Coronary artery (tissue), 2 donors: ENCODE results near the gene GPR156.

Experiments
- DNase-seq: peaks from one replicate; pipeline ENCODE4 v3.0.0-alpha.2; 2017; ENCODE audit warnings: low spot score
- H3K27ac ChIP-seq, 2 donors: fragments of 200-600 bp; sonication (generic); one replicate each; pipeline ENCODE4 v1.5.1; 2016 to 2019
- H3K4me3 ChIP-seq: fragments of 200-600 bp; sonication (generic); 2 replicates; pipeline ENCODE4 v1.5.1; 2016; ENCODE audit warnings: mild to moderate bottlenecking, moderate library complexity
- CTCF ChIP-seq: fragments of 200-600 bp; sonication (generic); IDR thresholded peaks from one replicate; pipeline ENCODE4 v1.5.1; 2019; ENCODE audit warnings: antibody characterized with exemption

The GPR156 gene

DNA sequence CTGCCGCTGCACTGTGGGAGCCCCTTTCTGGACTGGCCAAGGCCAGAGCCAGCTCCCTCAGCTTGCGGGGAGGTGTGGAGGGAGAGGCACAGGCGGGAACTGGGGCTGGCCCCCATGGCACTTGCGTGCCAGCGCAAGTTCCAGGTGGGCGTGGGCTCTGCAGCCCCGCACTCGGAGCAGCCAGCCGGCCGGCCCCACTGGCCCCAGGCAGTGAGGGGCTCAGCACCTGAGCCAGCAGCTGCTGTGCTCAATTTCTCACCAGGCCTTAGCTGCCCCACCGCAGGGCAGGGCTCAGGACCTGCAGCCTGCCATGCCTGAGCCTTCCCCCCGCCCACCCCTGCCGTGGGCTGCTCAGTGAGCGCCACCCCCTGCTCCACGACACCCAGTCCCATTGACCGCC is 4.6 kb upstream of the GPR156 start:
- Histone ChIP-seq H3K27ac (no peak overlapping the region), H3K4me3 (no peak overlapping the region)
- DNase-seq, result no peak
- TF ChIP-seq CTCF, result no peak

GRCh38 chr3:120286465-120286864 is 1.4 kb upstream of the GPR156 start:
- TF ChIP-seq CTCF, result no peak
- no peak for DNase-seq
- no peak overlapping the region for H3K27ac ChIP-seq
- no peak overlapping the region for H3K4me3 ChIP-seq

DNA sequence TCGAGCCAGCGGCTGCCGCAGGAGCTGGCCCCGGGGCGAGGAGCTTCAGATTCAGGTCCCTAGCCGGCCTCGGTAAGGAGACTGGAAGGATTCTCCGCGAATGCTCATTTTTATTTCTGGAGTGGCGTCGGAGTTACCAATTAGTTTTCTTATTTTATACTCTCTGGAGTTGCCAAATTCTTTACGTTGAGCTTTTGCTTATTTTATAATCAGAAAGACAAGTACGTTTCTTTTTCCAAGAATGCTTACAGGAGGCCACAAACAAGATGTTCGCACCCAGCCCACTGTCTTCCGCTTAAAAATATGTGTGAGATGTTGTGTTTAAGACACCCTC is 453 bp upstream of the GPR156 start:
- H3K27ac ChIP-seq, result no peak overlapping the region
- no peak for TF ChIP-seq CTCF
- H3K4me3 ChIP-seq, result peak overlapping the region; percentile 73
- DNase-seq, result no peak

DNA sequence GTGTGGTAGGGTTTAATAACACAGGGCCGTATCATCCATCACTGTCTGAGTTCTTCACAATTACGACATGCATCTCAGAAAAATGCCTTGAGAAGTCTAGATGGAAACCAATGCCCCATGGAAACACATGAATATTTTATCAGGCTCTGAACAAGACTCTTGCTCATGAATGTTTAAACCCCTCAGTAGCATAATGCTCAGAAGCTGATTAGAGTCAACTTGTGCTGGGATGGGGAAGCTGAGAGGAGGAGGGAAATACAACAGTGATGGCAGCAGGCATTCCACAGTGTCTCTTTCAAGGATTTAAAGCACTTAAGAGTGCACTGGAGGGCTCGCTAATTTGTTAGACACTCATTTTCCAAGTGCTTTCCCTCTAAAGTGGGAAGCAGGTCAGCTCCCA is 3.8 kb downstream of the GPR156 start:
- Histone ChIP-seq H3K27ac (no peak overlapping the region), H3K4me3 (no peak overlapping the region)
- TF ChIP-seq CTCF, result no peak
- DNase-seq, result no peak

- DNase-seq, result no peak
- TF ChIP-seq CTCF, result no peak
- Histone ChIP-seq H3K4me3 (no peak overlapping the region), H3K27ac (no peak overlapping the region)
Observed at GRCh38 chr3:120280566-120280965, 4.5 kb downstream of the GPR156 start.

- no peak overlapping the region for H3K4me3 ChIP-seq
- no peak for DNase-seq
- no peak overlapping the region for H3K27ac ChIP-seq
- no peak for TF ChIP-seq CTCF
Observed at GRCh38 chr3:120280026-120280425, 5.0 kb downstream of the GPR156 start.

DNA sequence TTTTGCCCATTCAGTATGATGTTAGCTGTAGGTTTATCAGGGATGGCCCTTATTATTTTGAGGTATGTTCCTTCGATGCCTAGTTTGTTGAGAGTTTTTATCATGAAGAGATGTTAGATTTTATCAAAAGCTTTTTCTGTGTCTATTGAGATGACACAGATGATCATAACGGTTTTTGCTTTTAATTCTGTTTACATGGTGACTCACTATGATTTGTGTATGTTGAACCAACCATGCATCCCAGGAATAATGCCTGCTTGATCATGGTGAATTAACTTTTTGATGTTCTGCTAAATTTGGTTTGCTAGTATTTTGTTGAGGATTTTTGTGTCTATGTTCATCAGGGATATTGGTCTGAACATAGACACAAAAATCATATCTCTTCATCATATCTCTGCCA is 8.3 kb downstream of the GPR156 start:
- DNase-seq, result no peak
- Histone ChIP-seq H3K27ac (no peak overlapping the region), H3K4me3 (no peak overlapping the region)
- no peak for TF ChIP-seq CTCF
